DOHH2 (cell line): Measurements from ENCODE around the gene UQCRFS1.

Source experiments
- EZH2phosphoT487 ChIP-seq: fragments of 200-600 bp; sonication (generic); IDR thresholded peaks from 2 replicates; pipeline ENCODE4 v1.6.1; 2017; ENCODE audit warnings: borderline replicate concordance, mild to moderate bottlenecking, antibody characterized with exemption, low read length, moderate library complexity, mixed read lengths
- TF ChIP-seq, protein P1 (sequence below): fragments of 200-600 bp; sonication (generic); IDR thresholded peaks from one replicate; pipeline ENCODE4 v1.5.1; 2014; ENCODE audit warnings: antibody characterized with exemption, mild to moderate bottlenecking, low read depth, low read length; ENCODE audit not compliant: poor library complexity, severe bottlenecking

DNA sequence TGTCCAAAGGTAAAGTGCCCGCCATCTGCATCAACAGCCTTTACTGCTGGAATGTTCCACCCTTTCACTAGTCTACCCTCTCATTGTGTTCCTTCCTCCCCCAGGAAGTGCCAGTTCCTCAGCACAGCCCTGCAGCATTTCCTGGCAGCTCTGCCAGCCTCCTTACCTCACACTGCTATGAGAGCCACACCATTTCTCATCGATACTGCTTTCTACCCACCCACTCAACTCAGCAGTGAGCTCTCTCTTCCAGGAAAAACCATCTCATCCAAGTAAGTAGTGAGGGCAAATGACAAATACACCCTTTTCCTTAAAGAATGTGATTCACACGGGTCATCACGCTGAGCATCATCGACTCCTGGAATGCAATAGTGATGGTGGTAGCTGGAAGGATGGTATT is 19.8 kb downstream of the UQCRFS1 start:
- TF ChIP-seq, protein P1, sequence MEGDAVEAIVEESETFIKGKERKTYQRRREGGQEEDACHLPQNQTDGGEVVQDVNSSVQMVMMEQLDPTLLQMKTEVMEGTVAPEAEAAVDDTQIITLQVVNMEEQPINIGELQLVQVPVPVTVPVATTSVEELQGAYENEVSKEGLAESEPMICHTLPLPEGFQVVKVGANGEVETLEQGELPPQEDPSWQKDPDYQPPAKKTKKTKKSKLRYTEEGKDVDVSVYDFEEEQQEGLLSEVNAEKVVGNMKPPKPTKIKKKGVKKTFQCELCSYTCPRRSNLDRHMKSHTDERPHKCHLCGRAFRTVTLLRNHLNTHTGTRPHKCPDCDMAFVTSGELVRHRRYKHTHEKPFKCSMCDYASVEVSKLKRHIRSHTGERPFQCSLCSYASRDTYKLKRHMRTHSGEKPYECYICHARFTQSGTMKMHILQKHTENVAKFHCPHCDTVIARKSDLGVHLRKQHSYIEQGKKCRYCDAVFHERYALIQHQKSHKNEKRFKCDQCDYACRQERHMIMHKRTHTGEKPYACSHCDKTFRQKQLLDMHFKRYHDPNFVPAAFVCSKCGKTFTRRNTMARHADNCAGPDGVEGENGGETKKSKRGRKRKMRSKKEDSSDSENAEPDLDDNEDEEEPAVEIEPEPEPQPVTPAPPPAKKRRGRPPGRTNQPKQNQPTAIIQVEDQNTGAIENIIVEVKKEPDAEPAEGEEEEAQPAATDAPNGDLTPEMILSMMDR, result no peak
- no peak for TF ChIP-seq EZH2phosphoT487
